ENCODE data around the gene NRBP1. TPM values are rescaled to one million over a fixed set of nuclear protein-coding genes. Genes with fewer than 3 reads are reported as not detected.

The NRBP1 gene
- total RNA-seq, 2 experiments from 2014 or later, result 27.9 to 46.0 TPM

- no peak for DNase-seq (ENCODE audit: low spot score)
- no peaks in the 10 kb centered on the region for H3K9me2 ChIP-seq (ENCODE audit: insufficient read depth, low read length)
- no peak overlapping the region for H3K4me3 ChIP-seq (ENCODE audit: low read depth, low read length, poor library complexity, severe bottlenecking)
- no peak overlapping the region for H2AFZ ChIP-seq (ENCODE audit: low read length)
- peaks cover 8% of the 10 kb centered on the region; the same call in 1 of the 2 replicates for H4K20me1 ChIP-seq (ENCODE audit: insufficient read depth, low read length)
- H3K9me3 ChIP-seq (ENCODE audit: low read length), result no peaks in the 10 kb centered on the region
- BruUV-seq (replicated peaks), result no TSS peak
- ChIA-PET CTCF (ENCODE audit: unreplicated experiment) (no interaction called here), POLR2A (no interaction called here)
- no peak overlapping the region for H3K27ac ChIP-seq (ENCODE audit: low read depth, low read length, poor library complexity, severe bottlenecking)
- peaks cover 12% of the 10 kb centered on the region for H3K4me1 ChIP-seq (ENCODE audit: insufficient read depth, low read length, poor library complexity, severe bottlenecking)
- TF ChIP-seq CTCF (conservative IDR thresholded peaks at IDR 0.05; ENCODE audit: low read length), result no peak
- no peak for TF ChIP-seq EZH2phosphoT487 (IDR thresholded peaks at IDR 0.05; ENCODE audit: borderline replicate concordance, low read depth, low read length)
- peaks cover 3% of the 10 kb centered on the region for H3K36me3 ChIP-seq (ENCODE audit: insufficient read depth, low read length)
- no peak overlapping the region for H3K4me2 ChIP-seq (ENCODE audit: low read length)
- H3K79me2 ChIP-seq (ENCODE audit: insufficient read depth, low read depth, low read length), result peaks cover 17% of the 10 kb centered on the region
- intact Hi-C loops (cut with micrococcal nuclease; ENCODE audit: unreplicated experiment), result no loop called here
These were observed 15.8 kb upstream of the NRBP1 start for GRCh38 chr2:27412419-27413152.

- intact Hi-C loops (cut with micrococcal nuclease; ENCODE audit: unreplicated experiment), result no loop called here
These were observed 12.3 kb upstream of the NRBP1 start for GRCh38 chr2:27416151-27416550.

More at GRCh38 chr2:27416151-27416550, 12.3 kb upstream of the NRBP1 start:
- H3K36me3 ChIP-seq (ENCODE audit: insufficient read depth, low read length), result no peaks in the 10 kb centered on the region
- BruUV-seq (replicated peaks), result no TSS peak
- ChIA-PET CTCF (ENCODE audit: unreplicated experiment) (no interaction called here), POLR2A (no interaction called here)
- H3K4me1 ChIP-seq (ENCODE audit: insufficient read depth, low read length, poor library complexity, severe bottlenecking), result no peaks in the 10 kb centered on the region
- no peaks in the 10 kb centered on the region for H3K9me3 ChIP-seq (ENCODE audit: low read length)
- H3K4me3 ChIP-seq (ENCODE audit: low read depth, low read length, poor library complexity, severe bottlenecking), result no peak overlapping the region
- H2AFZ ChIP-seq (ENCODE audit: low read length), result no peak overlapping the region
- no peak for TF ChIP-seq CTCF (conservative IDR thresholded peaks at IDR 0.05; ENCODE audit: low read length)
- TF ChIP-seq EZH2phosphoT487 (IDR thresholded peaks at IDR 0.05; ENCODE audit: borderline replicate concordance, low read depth, low read length), result no peak
- no peak overlapping the region for H3K4me2 ChIP-seq (ENCODE audit: low read length)
- no peaks in the 10 kb centered on the region for H3K9me2 ChIP-seq (ENCODE audit: insufficient read depth, low read length)
- DNase-seq (ENCODE audit: low spot score), result no peak
- H3K27ac ChIP-seq (ENCODE audit: low read depth, low read length, poor library complexity, severe bottlenecking), result no peak overlapping the region
- no peaks in the 10 kb centered on the region for H3K79me2 ChIP-seq (ENCODE audit: insufficient read depth, low read depth, low read length)
- no peaks in the 10 kb centered on the region for H4K20me1 ChIP-seq (ENCODE audit: insufficient read depth, low read length)
